ENCODE data around the gene USP31. TPM values are rescaled to one million over a fixed set of nuclear protein-coding genes. Genes with fewer than 3 reads are reported as not detected.

USP31 gene
- total RNA-seq, 4 donors from 2014 or later, result 7.8 to 29.9 (median 11.0) TPM

DNA sequence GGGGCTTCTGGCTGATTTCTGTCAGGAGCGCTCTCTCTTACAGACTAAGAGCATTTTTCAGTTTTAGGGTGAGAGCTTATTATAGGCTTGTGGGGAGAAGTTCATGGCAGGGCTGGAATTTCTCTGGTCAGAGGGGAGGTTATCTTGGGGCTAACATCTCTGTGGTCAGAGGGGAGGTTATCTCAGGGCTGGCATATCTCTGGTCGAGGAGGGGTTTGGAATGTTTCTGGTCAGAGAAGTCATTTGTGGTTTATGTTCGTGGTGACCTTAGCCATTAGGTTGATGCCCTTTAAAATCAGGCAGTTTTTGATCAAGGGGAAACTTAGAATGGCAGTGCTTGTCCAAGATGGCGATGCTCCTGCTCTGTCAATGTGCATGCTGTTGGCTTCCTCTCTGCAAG lies 10.8 kb upstream of the USP31 start:
- no peak for DNase-seq
- WGBS, 2 donors, result 52 to 53% methylated on average over 4 of the region's 4 CpGs
- intact Hi-C loops (cut with DNase I), result no loop called here
- H3K9me3 ChIP-seq, result no peaks in the 10 kb centered on the region
- peaks cover 0 to 11% (median 0%) of the 10 kb centered on the region in 3 donors for H3K4me1 ChIP-seq
- TF ChIP-seq, protein P1, sequence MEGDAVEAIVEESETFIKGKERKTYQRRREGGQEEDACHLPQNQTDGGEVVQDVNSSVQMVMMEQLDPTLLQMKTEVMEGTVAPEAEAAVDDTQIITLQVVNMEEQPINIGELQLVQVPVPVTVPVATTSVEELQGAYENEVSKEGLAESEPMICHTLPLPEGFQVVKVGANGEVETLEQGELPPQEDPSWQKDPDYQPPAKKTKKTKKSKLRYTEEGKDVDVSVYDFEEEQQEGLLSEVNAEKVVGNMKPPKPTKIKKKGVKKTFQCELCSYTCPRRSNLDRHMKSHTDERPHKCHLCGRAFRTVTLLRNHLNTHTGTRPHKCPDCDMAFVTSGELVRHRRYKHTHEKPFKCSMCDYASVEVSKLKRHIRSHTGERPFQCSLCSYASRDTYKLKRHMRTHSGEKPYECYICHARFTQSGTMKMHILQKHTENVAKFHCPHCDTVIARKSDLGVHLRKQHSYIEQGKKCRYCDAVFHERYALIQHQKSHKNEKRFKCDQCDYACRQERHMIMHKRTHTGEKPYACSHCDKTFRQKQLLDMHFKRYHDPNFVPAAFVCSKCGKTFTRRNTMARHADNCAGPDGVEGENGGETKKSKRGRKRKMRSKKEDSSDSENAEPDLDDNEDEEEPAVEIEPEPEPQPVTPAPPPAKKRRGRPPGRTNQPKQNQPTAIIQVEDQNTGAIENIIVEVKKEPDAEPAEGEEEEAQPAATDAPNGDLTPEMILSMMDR (IDR thresholded peaks at IDR 0.05), result no peak
- TF ChIP-seq POLR2A (IDR thresholded peaks at IDR 0.05), result no peak
- no peak overlapping the region for H3K4me3 ChIP-seq
- peaks cover 0 to 8% (median 0%) of the 10 kb centered on the region in 4 donors for H3K27me3 ChIP-seq
- no peak overlapping the region for H3K27ac ChIP-seq
- H3K36me3 ChIP-seq, result no peaks in the 10 kb centered on the region

DNA sequence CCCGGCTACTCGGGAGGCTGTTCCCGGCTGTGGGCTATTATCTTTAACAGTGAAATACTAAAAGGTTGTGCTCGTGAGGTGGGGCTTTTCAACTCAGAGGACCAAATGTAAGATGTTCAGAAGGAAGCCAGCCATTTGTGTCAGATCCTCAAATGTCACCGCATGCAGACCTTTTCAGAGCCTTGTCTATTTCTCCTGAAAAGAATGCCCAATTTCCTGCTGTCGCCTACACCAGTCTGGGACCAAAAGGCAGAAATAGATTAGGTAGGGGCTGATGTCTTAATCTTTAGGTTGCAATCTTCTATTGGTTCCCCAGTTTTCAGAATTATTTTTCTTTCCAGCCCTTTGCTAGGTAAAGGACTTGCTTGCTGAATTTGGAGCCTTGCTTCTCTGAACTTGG lies 8.9 kb upstream of the USP31 start:
- no peak for DNase-seq
- 93 to 97% methylated on average over 6 of the region's 6 CpGs for WGBS, 2 donors

DNA sequence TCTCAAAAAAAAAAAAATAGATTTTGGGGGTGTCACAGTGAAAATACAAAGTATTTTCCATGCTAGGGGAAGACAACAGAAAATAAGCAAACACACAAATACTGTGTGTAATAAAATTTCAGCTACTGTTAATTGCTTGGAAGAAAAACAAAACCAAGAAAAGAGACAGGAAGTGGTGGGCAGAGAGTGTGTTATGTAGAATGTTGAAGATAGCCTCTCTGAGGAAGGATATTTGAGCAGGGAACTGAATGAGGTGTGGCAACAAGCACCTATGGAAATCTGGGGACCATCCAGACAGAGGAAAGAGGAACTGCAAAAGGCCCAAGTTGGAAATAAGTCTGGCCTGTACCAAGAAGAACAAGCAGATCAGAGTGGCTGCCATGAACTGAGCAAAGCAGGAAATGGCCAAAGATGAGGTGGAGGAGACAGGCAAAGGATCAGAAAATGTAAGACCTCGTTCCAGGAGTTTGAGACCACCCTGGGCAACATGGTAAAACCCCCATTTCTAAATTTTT lies 7.8 kb upstream of the USP31 start:
- peaks cover 0 to 28% (median 5%) of the 10 kb centered on the region in 3 donors for H3K4me1 ChIP-seq
- peaks cover 0 to 8% (median 0%) of the 10 kb centered on the region in 4 donors for H3K27me3 ChIP-seq
- no peak for DNase-seq
- no peaks in the 10 kb centered on the region for H3K9me3 ChIP-seq
- TF ChIP-seq, protein P1 (IDR thresholded peaks at IDR 0.05), result no peak
- TF ChIP-seq POLR2A (IDR thresholded peaks at IDR 0.05), result no peak
- WGBS, 2 donors, result 73 to 82% methylated on average over 1 of the region's 1 CpG
- H3K36me3 ChIP-seq, result no peaks in the 10 kb centered on the region
- no peak overlapping the region for H3K27ac ChIP-seq
- intact Hi-C loops (cut with DNase I), result no loop called here
- no peak overlapping the region for H3K4me3 ChIP-seq

More for the DNA sequence above, 8.9 kb upstream of the USP31 start:
- Histone ChIP-seq H3K9me3 (no peaks in the 10 kb centered on the region), H3K27ac (no peak overlapping the region), H3K4me1 (peaks cover 0 to 17% (median 0%) of the 10 kb centered on the region in 3 donors), H3K4me3 (no peak overlapping the region), H3K27me3 (peaks cover 0 to 8% (median 0%) of the 10 kb centered on the region in 4 donors), H3K36me3 (no peaks in the 10 kb centered on the region)
- intact Hi-C loops (cut with DNase I), result no loop called here
- TF ChIP-seq POLR2A (IDR thresholded peaks at IDR 0.05), result no peak
- TF ChIP-seq, protein P1 (IDR thresholded peaks at IDR 0.05), result no peak

DNA sequence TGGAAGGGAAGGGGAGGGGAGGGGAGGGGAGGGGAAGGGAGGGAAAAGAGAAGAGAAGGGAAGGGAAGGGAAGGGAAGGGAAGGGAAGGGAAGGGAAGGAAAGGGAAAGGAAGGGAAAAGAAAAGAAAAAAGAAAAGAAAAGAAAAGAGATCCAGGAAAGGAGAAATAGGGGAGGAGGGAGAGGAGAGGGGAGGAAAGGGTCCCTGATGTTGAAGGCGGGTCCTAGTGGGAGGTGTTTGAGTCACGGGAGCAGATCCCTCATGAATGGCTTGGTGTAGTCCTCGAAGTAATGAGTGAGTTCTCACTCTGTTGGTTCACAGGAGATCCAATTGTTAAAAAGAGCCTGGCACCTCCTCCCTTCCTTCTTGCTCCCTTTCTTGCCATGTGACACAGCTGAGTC lies 6.9 kb upstream of the USP31 start:
- H3K4me3 ChIP-seq, result no peak overlapping the region
- no peaks in the 10 kb centered on the region for H3K36me3 ChIP-seq
- H3K27me3 ChIP-seq, result peaks cover 0 to 7% (median 0%) of the 10 kb centered on the region in 4 donors
- no peaks in the 10 kb centered on the region for H3K9me3 ChIP-seq
- 68 to 86% methylated on average over 3 of the region's 3 CpGs for WGBS, 2 donors
- peaks cover 0 to 28% (median 5%) of the 10 kb centered on the region in 3 donors for H3K4me1 ChIP-seq
- no peak overlapping the region for H3K27ac ChIP-seq
- no peak for DNase-seq
- intact Hi-C loops (cut with DNase I), result no loop called here
- TF ChIP-seq, protein P1 (IDR thresholded peaks at IDR 0.05), result no peak
- TF ChIP-seq POLR2A (IDR thresholded peaks at IDR 0.05), result no peak

DNA sequence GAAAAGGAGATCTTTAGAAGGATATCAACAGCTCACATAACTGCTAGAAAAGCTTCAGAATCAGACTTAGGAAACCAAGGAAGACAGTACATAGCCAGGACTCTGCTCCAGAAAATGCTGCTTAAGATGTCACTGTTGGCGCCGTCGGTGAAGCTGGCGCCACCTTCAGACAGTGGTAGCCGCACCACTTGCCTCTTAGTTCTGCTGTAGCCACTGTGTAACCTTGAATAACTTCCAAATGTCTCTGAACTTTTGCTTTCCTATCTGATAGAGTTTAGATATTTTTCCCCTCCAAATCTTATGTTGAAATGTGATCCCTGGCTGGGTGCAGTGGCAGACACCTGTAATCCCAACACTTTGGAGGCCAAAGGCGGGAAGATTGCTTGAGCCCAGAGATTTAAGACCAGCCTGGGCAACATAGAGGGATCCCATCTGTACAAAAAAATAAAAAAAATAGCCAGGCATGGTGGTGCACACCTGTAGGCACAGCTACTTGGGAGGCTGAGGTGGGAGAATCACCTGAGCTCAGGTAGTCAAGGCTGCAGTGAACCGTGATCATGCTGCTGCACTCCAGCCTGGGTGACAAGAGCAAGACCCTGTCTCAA lies 6.3 kb upstream of the USP31 start:
- Histone ChIP-seq H3K9me3 (no peaks in the 10 kb centered on the region), H3K4me3 (no peak overlapping the region), H3K4me1 (peaks cover 0 to 27% (median 5%) of the 10 kb centered on the region in 3 donors), H3K27me3 (peaks cover 0 to 1% (median 0%) of the 10 kb centered on the region in 4 donors), H3K27ac (no peak overlapping the region), H3K36me3 (no peaks in the 10 kb centered on the region)
- intact Hi-C loops (cut with DNase I), result no loop called here
- no peak for DNase-seq
- 59 to 65% methylated on average over 7 of the region's 7 CpGs for WGBS, 2 donors
- TF ChIP-seq POLR2A (IDR thresholded peaks at IDR 0.05), result no peak
- TF ChIP-seq, protein P1 (IDR thresholded peaks at IDR 0.05), result peak in 1 of 6 experiments; percentile 5

Data from esophagus squamous epithelium (tissue), 5 donors.